ENCODE results near the gene PGAP3. TPM values are rescaled to one million over a fixed set of nuclear protein-coding genes. Genes with fewer than 3 reads are reported as not detected.

Gene PGAP3
- total RNA-seq, 1 experiment from 2014 or later: 29.0 TPM

GRCh38 chr17:39672522-39673334 lies 15.1 kb downstream of the PGAP3 start:
- Mint-ChIP-seq H3K4me3 (no peak overlapping the region; a peak in 1 of 5 replicates), H3K9me3 (no peaks in the 10 kb centered on the region; a peak in 1 of 5 replicates), H3K27ac (no peak overlapping the region; a peak in 3 of 7 replicates), H3K36me3 (ENCODE audit: insufficient read depth in 1 of 3, low read depth in 3 of 3) (peaks cover 0 to 3% (median 0%) of the 10 kb centered on the region in 3 experiments; a peak in 2 of 7 replicates), H3K27me3 (ENCODE audit: low read depth) (peaks cover 37% of the 10 kb centered on the region), H3K4me1 (peaks cover 26 to 27% of the 10 kb centered on the region in 2 experiments)
- no peak overlapping the region for H2BK120ac ChIP-seq (ENCODE audit: low read depth, low read length, poor library complexity, severe bottlenecking)
- H3K79me1 ChIP-seq (ENCODE audit: insufficient read depth, low read depth, low read length, poor library complexity, severe bottlenecking): no peaks in the 10 kb centered on the region
- no peak overlapping the region for H4K91ac ChIP-seq (ENCODE audit: insufficient read length, low read depth, low read length)
- no peak overlapping the region for H2AFZ ChIP-seq (ENCODE audit: low read length)
- no peak overlapping the region for H3K23ac ChIP-seq (ENCODE audit: insufficient read length, low read depth, low read length)
- no peak overlapping the region for H2BK15ac ChIP-seq (ENCODE audit: low read depth, low read length)
- no peak overlapping the region for H3K56ac ChIP-seq (ENCODE audit: insufficient read length, low read depth, low read length)
- WGBS (ENCODE audit: extremely low coverage, insufficient read length, low lambda C conversion rate): no CpG with 5 or more reads among the region's 15 CpGs
- no peak overlapping the region for H3K9ac ChIP-seq (ENCODE audit: extremely low read depth, insufficient read length, low read length)
- H2BK20ac ChIP-seq (ENCODE audit: low read depth, low read length, poor library complexity, severe bottlenecking): no peak overlapping the region
- no peaks in the 10 kb centered on the region; the same call in 1 of the 2 replicates for H3K27me3 ChIP-seq (ENCODE audit: insufficient read depth, low read length)
- H3K23me2 ChIP-seq (ENCODE audit: insufficient read length, low read depth, low read length, poor library complexity, severe bottlenecking): peaks cover 4% of the 10 kb centered on the region
- H3K18ac ChIP-seq (ENCODE audit: insufficient read length, low read depth, low read length): no peak overlapping the region
- DNase-seq: no peak
- TF ChIP-seq CTCF (conservative IDR thresholded peaks at IDR 0.05): no peak; the same call in 2 of the 3 replicates
- H3K79me2 ChIP-seq (ENCODE audit: insufficient read depth, low read length): no peaks in the 10 kb centered on the region
- no peak overlapping the region for H3K14ac ChIP-seq (ENCODE audit: insufficient read depth, low read length)
- no peak overlapping the region for H2AK5ac ChIP-seq (ENCODE audit: insufficient read length, low read length)
- no peak overlapping the region for H3K27ac ChIP-seq (ENCODE audit: insufficient read length, low read depth, low read length)
- no peak overlapping the region for H2BK5ac ChIP-seq (ENCODE audit: insufficient read length, low read length)
- no peak overlapping the region for H4K5ac ChIP-seq (ENCODE audit: insufficient read length, low read depth, low read length)
- no peak overlapping the region for H3T11ph ChIP-seq (ENCODE audit: low read length)
- no peak overlapping the region for H4K8ac ChIP-seq (replicated peaks; ENCODE audit: insufficient read length, low read depth, low read length)
- H3K4me1 ChIP-seq (ENCODE audit: insufficient read depth, low read length): no peaks in the 10 kb centered on the region; the same call in 1 of the 2 replicates
- H2BK12ac ChIP-seq (ENCODE audit: insufficient read length, low read depth, low read length): no peak overlapping the region
- no peak overlapping the region for H3K4me2 ChIP-seq (ENCODE audit: insufficient read depth, insufficient read length, low read length)
- H3K9me3 ChIP-seq (ENCODE audit: control insufficient read depth, low read depth, low read length): no peaks in the 10 kb centered on the region
- no peak overlapping the region for H3K4ac ChIP-seq (ENCODE audit: low read depth, low read length)
- no peaks in the 10 kb centered on the region for H4K20me1 ChIP-seq (ENCODE audit: control insufficient read depth, insufficient read depth, insufficient read length)
